ENCODE results near the gene CHST3. TPM values are rescaled to one million over a fixed set of nuclear protein-coding genes. Genes with fewer than 3 reads are reported as not detected.
A peak's percentile ranks its signal among the peaks of the same experiment; 100 is the strongest.

CHST3 gene
- total and polyA plus RNA-seq, 8 donors = 1.5 to 26.8 (median 10.8) TPM

GRCh38 chr10:72014785-72015480 lies 50.7 kb downstream of the CHST3 start:
- no peak for DNase-seq
- 84 to 94% (median 91%) methylated on average over 9 to 10 of the region's 10 CpGs for WGBS, 5 donors
- Histone ChIP-seq H3K27me3 (no peaks in the 10 kb centered on the region), H3K9me3 (no peaks in the 10 kb centered on the region), H3K27ac (peak overlapping the region in 1 of 5 donors; percentile 92), H3K36me3 (peaks cover 0 to 6% (median 3%) of the 10 kb centered on the region in 4 donors), H3K4me3 (no peak overlapping the region), H3K4me1 (peaks cover 19 to 78% (median 36%) of the 10 kb centered on the region in 4 donors)
- intact Hi-C loops (cut with DNase I; ENCODE audit: low total_unique reads) = no loop called here
- TF ChIP-seq POLR2A (IDR thresholded peaks at IDR 0.05) (no peak), EP300 (IDR thresholded peaks at IDR 0.05) (no peak), CTCF (IDR thresholded peaks at IDR 0.05) (no peak), POLR2AphosphoS5 (IDR thresholded peaks at IDR 0.05) (no peak)

- DNase-seq = no peak
- Histone ChIP-seq H3K9me3 (no peaks in the 10 kb centered on the region), H3K4me3 (no peak overlapping the region), H3K4me1 (peaks cover 10 to 73% (median 28%) of the 10 kb centered on the region in 4 donors), H3K27ac (no peak overlapping the region), H3K36me3 (peaks cover 0 to 6% (median 3%) of the 10 kb centered on the region in 4 donors), H3K27me3 (no peaks in the 10 kb centered on the region)
- intact Hi-C loops (cut with DNase I; ENCODE audit: low total_unique reads) = no loop called here
- 67 to 79% (median 70%) methylated on average over 8 of the region's 8 CpGs for WGBS, 5 donors
- TF ChIP-seq EP300 (IDR thresholded peaks at IDR 0.05) = no peak
- no peak for TF ChIP-seq POLR2AphosphoS5 (IDR thresholded peaks at IDR 0.05)
- TF ChIP-seq POLR2A (IDR thresholded peaks at IDR 0.05) = no peak
- TF ChIP-seq CTCF (IDR thresholded peaks at IDR 0.05) = no peak
Observed at GRCh38 chr10:72015841-72016240, 51.6 kb downstream of the CHST3 start.

GRCh38 chr10:72016608-72017300 lies 52.6 kb downstream of the CHST3 start:
- Histone ChIP-seq H3K9me3 (no peaks in the 10 kb centered on the region), H3K27ac (peak overlapping the region; percentile 16 to 68 (median 34)), H3K36me3 (no peaks in the 10 kb centered on the region), H3K4me3 (no peak overlapping the region), H3K27me3 (no peaks in the 10 kb centered on the region), H3K4me1 (peaks cover 10 to 73% (median 28%) of the 10 kb centered on the region in 4 donors)
- DNase-seq = peak in 1 of 2 donors; percentile 60
- no peak for TF ChIP-seq POLR2AphosphoS5 (IDR thresholded peaks at IDR 0.05)
- TF ChIP-seq CTCF (IDR thresholded peaks at IDR 0.05) = no peak
- TF ChIP-seq EP300 (IDR thresholded peaks at IDR 0.05) = no peak
- no peak for TF ChIP-seq POLR2A (IDR thresholded peaks at IDR 0.05)
- WGBS, 5 donors = 53 to 67% (median 63%) methylated on average over 12 to 13 of the region's 13 CpGs
- intact Hi-C loops (cut with DNase I; ENCODE audit: low total_unique reads) = no loop called here

- Histone ChIP-seq H3K4me1 (peaks cover 10 to 61% (median 29%) of the 10 kb centered on the region in 4 donors), H3K9me3 (no peaks in the 10 kb centered on the region), H3K27ac (no peak overlapping the region), H3K4me3 (no peak overlapping the region), H3K36me3 (no peaks in the 10 kb centered on the region), H3K27me3 (no peaks in the 10 kb centered on the region)
- TF ChIP-seq CTCF (IDR thresholded peaks at IDR 0.05) (no peak), POLR2A (IDR thresholded peaks at IDR 0.05) (no peak), POLR2AphosphoS5 (IDR thresholded peaks at IDR 0.05) (no peak), EP300 (IDR thresholded peaks at IDR 0.05) (no peak)
- 75 to 83% (median 77%) methylated on average over 11 of the region's 11 CpGs for WGBS, 5 donors
- no peak for DNase-seq
- intact Hi-C loops (cut with DNase I; ENCODE audit: low total_unique reads) = no loop called here
Observed at GRCh38 chr10:72019085-72019876, 55.1 kb downstream of the CHST3 start.
